ENCODE data around the gene DNAJC13.

GRCh38 chr3:132587401-132587800 is 170.1 kb downstream of the DNAJC13 start:
- no peak for TF ChIP-seq POLR2AphosphoS5 (IDR thresholded peaks at IDR 0.05; ENCODE audit: borderline replicate concordance, low read depth, low read length)
- no peak for TF ChIP-seq EZH2 (IDR thresholded peaks at IDR 0.05)
